Activated T-helper 1 cell treated with anti-CD3 and anti-CD28 coated beads, Interleukin-12 subunit alpha, Interleukin-12 subunit beta, Interleukin-2, Interleukin-4 antibody, amounts not matched to agents 30 ng/mL and 10 ng/mL and 1 ng/mL, durations not matched to agents 14 hours and 24 hours and 36 hours (primary cell): ENCODE data around the gene CRHR1. TPM values are rescaled to one million over a fixed set of nuclear protein-coding genes. Genes with fewer than 3 reads are reported as not detected.
"Not testable (repeated sequence)": the region's sequence is repeated elsewhere in the genome, so short reads cannot be mapped to it uniquely, and the experiment has no call there.

Experiments used
- DNase-seq: peaks from one replicate; pipeline ENCODE4 v3.0.0; 2021; ENCODE audit warnings: low spot score
- H3K27ac Mint-ChIP-seq: one replicate; pipeline ENCODE4 v1.8.0; 2021; ENCODE audit warnings: mild to moderate bottlenecking, mixed read lengths
- H3K27me3 Mint-ChIP-seq: one replicate; pipeline ENCODE4 v1.8.0; 2022; ENCODE audit warnings: mild to moderate bottlenecking, moderate library complexity, mixed read lengths; ENCODE audit not compliant: insufficient read depth
- H3K36me3 Mint-ChIP-seq: one replicate; pipeline ENCODE4 v1.8.0; 2021; ENCODE audit warnings: low read depth, mixed read lengths
- H3K4me1 Mint-ChIP-seq: one replicate; pipeline ENCODE4 v1.8.0; 2021; ENCODE audit warnings: low read depth, mixed read lengths
- H3K4me3 Mint-ChIP-seq: one replicate; pipeline ENCODE4 v1.8.0; 2021; ENCODE audit warnings: mild to moderate bottlenecking, moderate library complexity, mixed read lengths
- H3K9me3 Mint-ChIP-seq: one replicate; pipeline ENCODE4 v1.8.0; 2021; ENCODE audit warnings: mixed read lengths
- intact Hi-C: fragments of 100-400 bp; cut with micrococcal nuclease; formaldehyde crosslinking; loops from one replicate; pipeline ENCODE4 v1.15.1; 2024
- total RNA-seq: library from RNA; stranded (reverse); gene quantifications from 2 replicates; pipeline ENCODE4 v1.2.3, GENCODE V29; 2022

Gene CRHR1
- total RNA-seq, 1 donor from 2014 or later = not detected

- no peak overlapping the region for H3K27ac Mint-ChIP-seq
- no peaks in the 10 kb centered on the region for H3K36me3 Mint-ChIP-seq
- peaks cover 17% of the 10 kb centered on the region for H3K27me3 Mint-ChIP-seq
- intact Hi-C loops = no loop called here
- DNase-seq = no peak
- H3K4me1 Mint-ChIP-seq = peaks cover 10% of the 10 kb centered on the region
- H3K9me3 Mint-ChIP-seq = no peaks in the 10 kb centered on the region
- H3K4me3 Mint-ChIP-seq = no peak overlapping the region
Measured at GRCh38 chr17:45861165-45861564, 77.0 kb downstream of the CRHR1 start.

GRCh38 chr17:45862127-45862526, 78.0 kb downstream of the CRHR1 start:
- peaks cover 10% of the 10 kb centered on the region for H3K4me1 Mint-ChIP-seq
- H3K4me3 Mint-ChIP-seq, H3K27ac Mint-ChIP-seq, intact Hi-C loops, H3K9me3 Mint-ChIP-seq, DNase-seq, H3K36me3 Mint-ChIP-seq: not testable (repeated sequence)
- peaks cover 15% of the 10 kb centered on the region for H3K27me3 Mint-ChIP-seq

- no peak for DNase-seq
- intact Hi-C loops = no loop called here
- H3K4me1 Mint-ChIP-seq = peaks cover 10% of the 10 kb centered on the region
- no peak overlapping the region for H3K4me3 Mint-ChIP-seq
- no peaks in the 10 kb centered on the region for H3K36me3 Mint-ChIP-seq
- peaks cover 7% of the 10 kb centered on the region for H3K27me3 Mint-ChIP-seq
- H3K9me3 Mint-ChIP-seq = no peaks in the 10 kb centered on the region
- no peak overlapping the region for H3K27ac Mint-ChIP-seq
Measured at GRCh38 chr17:45863857-45864654, 79.9 kb downstream of the CRHR1 start.

- Mint-ChIP-seq H3K4me3 (no peak overlapping the region), H3K36me3 (no peaks in the 10 kb centered on the region), H3K9me3 (no peaks in the 10 kb centered on the region), H3K27ac (no peak overlapping the region), H3K4me1 (peaks cover 10% of the 10 kb centered on the region), H3K27me3 (no peaks in the 10 kb centered on the region)
- DNase-seq = no peak
- intact Hi-C loops = no loop called here
Measured at GRCh38 chr17:45867171-45867570, 83.1 kb downstream of the CRHR1 start.

GRCh38 chr17:45867702-45868101, 83.6 kb downstream of the CRHR1 start:
- no peak overlapping the region for H3K27ac Mint-ChIP-seq
- H3K36me3 Mint-ChIP-seq = no peaks in the 10 kb centered on the region
- H3K4me3 Mint-ChIP-seq = no peak overlapping the region
- no peaks in the 10 kb centered on the region for H3K9me3 Mint-ChIP-seq
- DNase-seq = no peak
- H3K4me1 Mint-ChIP-seq = peaks cover 10% of the 10 kb centered on the region
- intact Hi-C loops = no loop called here
- H3K27me3 Mint-ChIP-seq = no peaks in the 10 kb centered on the region

GRCh38 chr17:45868276-45868675, 84.2 kb downstream of the CRHR1 start:
- intact Hi-C loops = no loop called here
- Mint-ChIP-seq H3K27ac (no peak overlapping the region), H3K4me3 (no peak overlapping the region), H3K27me3 (no peaks in the 10 kb centered on the region), H3K4me1 (peaks cover 13% of the 10 kb centered on the region), H3K36me3 (no peaks in the 10 kb centered on the region), H3K9me3 (no peaks in the 10 kb centered on the region)
- no peak for DNase-seq

GRCh38 chr17:45869676-45870341, 85.7 kb downstream of the CRHR1 start:
- H3K9me3 Mint-ChIP-seq = no peaks in the 10 kb centered on the region
- intact Hi-C loops = no loop called here
- H3K27me3 Mint-ChIP-seq = peaks cover 3% of the 10 kb centered on the region
- peaks cover 10% of the 10 kb centered on the region for H3K4me1 Mint-ChIP-seq
- no peaks in the 10 kb centered on the region for H3K36me3 Mint-ChIP-seq
- H3K4me3 Mint-ChIP-seq = no peak overlapping the region
- no peak for DNase-seq
- H3K27ac Mint-ChIP-seq = no peak overlapping the region

- no peak for DNase-seq
- intact Hi-C loops = no loop called here
- no peaks in the 10 kb centered on the region for H3K9me3 Mint-ChIP-seq
- no peak overlapping the region for H3K4me3 Mint-ChIP-seq
- no peak overlapping the region for H3K27ac Mint-ChIP-seq
- H3K27me3 Mint-ChIP-seq = peaks cover 4% of the 10 kb centered on the region
- H3K36me3 Mint-ChIP-seq = no peaks in the 10 kb centered on the region
- H3K4me1 Mint-ChIP-seq = peaks cover 10% of the 10 kb centered on the region
Measured at GRCh38 chr17:45870342-45870974, 86.3 kb downstream of the CRHR1 start.

GRCh38 chr17:45871718-45872117, 87.6 kb downstream of the CRHR1 start:
- Mint-ChIP-seq H3K9me3 (no peaks in the 10 kb centered on the region), H3K27me3 (peaks cover 8% of the 10 kb centered on the region), H3K27ac (no peak overlapping the region), H3K4me3 (no peak overlapping the region), H3K36me3 (no peaks in the 10 kb centered on the region), H3K4me1 (peaks cover 10% of the 10 kb centered on the region)
- DNase-seq = no peak
- intact Hi-C loops = no loop called here

- intact Hi-C loops = no loop called here
- Mint-ChIP-seq H3K27ac (no peak overlapping the region), H3K36me3 (no peaks in the 10 kb centered on the region), H3K4me1 (peaks cover 10% of the 10 kb centered on the region), H3K27me3 (peaks cover 11% of the 10 kb centered on the region), H3K9me3 (no peaks in the 10 kb centered on the region), H3K4me3 (peak overlapping the region; percentile 62)
- peak; percentile 21 for DNase-seq
Measured at GRCh38 chr17:45873728-45874127, 89.6 kb downstream of the CRHR1 start.

GRCh38 chr17:45874151-45874550, 90.0 kb downstream of the CRHR1 start:
- H3K4me3 Mint-ChIP-seq = no peak overlapping the region

GRCh38 chr17:45876539-45876938, 92.4 kb downstream of the CRHR1 start:
- DNase-seq = no peak
- Mint-ChIP-seq H3K9me3 (no peaks in the 10 kb centered on the region), H3K27me3 (peaks cover 13% of the 10 kb centered on the region), H3K4me3 (no peak overlapping the region), H3K27ac (no peak overlapping the region), H3K4me1 (peaks cover 10% of the 10 kb centered on the region), H3K36me3 (no peaks in the 10 kb centered on the region)
- intact Hi-C loops = no loop called here

More at GRCh38 chr17:45874151-45874550, 90.0 kb downstream of the CRHR1 start:
- H3K27me3 Mint-ChIP-seq = peaks cover 13% of the 10 kb centered on the region
- no peak overlapping the region for H3K27ac Mint-ChIP-seq
- DNase-seq = no peak
- H3K4me1 Mint-ChIP-seq = peaks cover 10% of the 10 kb centered on the region
- no peaks in the 10 kb centered on the region for H3K36me3 Mint-ChIP-seq
- H3K9me3 Mint-ChIP-seq = no peaks in the 10 kb centered on the region
- intact Hi-C loops = no loop called here

- DNase-seq = no peak
- intact Hi-C loops = no loop called here
- Mint-ChIP-seq H3K9me3 (no peaks in the 10 kb centered on the region), H3K27ac (no peak overlapping the region), H3K36me3 (no peaks in the 10 kb centered on the region), H3K4me3 (no peak overlapping the region), H3K4me1 (peaks cover 12% of the 10 kb centered on the region), H3K27me3 (peaks cover 13% of the 10 kb centered on the region)
Measured at GRCh38 chr17:45877467-45877866, 93.3 kb downstream of the CRHR1 start.
